Stimulated activated CD4-positive, alpha-beta T cell treated with anti-CD3 and anti-CD28 coated beads, TNF-alpha, amount 100 ng/mL, for 48 hours (primary cell): Measurements from ENCODE around the gene NFS1.
"Not testable (repeated sequence)": the region's sequence is repeated elsewhere in the genome, so short reads cannot be mapped to it uniquely, and the experiment has no call there.

ENCODE experiments used
- DNase-seq, 3 donors: peaks; one replicate each; pipeline ENCODE4 v3.0.0-alpha.2; 2020; ENCODE audit warnings: low read depth in 3 of 3

NFS1 gene

GRCh38 chr20:35729836-35730582 is 30.9 kb upstream of the NFS1 start:
- no peak for DNase-seq

DNA sequence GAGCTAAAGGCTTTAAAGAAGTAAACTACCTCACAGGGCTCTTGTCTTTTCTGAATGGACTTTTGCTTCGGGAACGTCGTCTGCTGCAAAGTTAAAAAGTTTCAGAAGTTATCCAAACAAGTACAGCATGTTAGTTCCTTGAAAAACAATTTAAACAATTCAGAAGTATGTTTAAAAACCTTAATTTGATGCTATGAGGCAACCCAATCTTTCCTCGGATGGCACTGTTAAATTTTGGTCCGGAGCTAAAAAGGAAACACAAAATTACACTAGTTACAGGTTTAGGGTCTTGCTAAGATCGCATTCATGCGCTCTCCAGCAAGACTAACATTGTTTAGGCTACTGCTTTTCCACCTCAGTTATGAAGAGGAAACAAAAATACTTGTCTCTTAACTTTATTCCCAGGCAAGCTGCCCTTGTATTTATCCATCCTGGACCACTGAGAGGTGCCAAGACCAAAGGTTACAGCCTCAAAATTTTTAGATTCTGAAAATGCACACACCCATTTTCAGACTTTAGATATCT is 30.2 kb upstream of the NFS1 start:
- DNase-seq: no peak

DNA sequence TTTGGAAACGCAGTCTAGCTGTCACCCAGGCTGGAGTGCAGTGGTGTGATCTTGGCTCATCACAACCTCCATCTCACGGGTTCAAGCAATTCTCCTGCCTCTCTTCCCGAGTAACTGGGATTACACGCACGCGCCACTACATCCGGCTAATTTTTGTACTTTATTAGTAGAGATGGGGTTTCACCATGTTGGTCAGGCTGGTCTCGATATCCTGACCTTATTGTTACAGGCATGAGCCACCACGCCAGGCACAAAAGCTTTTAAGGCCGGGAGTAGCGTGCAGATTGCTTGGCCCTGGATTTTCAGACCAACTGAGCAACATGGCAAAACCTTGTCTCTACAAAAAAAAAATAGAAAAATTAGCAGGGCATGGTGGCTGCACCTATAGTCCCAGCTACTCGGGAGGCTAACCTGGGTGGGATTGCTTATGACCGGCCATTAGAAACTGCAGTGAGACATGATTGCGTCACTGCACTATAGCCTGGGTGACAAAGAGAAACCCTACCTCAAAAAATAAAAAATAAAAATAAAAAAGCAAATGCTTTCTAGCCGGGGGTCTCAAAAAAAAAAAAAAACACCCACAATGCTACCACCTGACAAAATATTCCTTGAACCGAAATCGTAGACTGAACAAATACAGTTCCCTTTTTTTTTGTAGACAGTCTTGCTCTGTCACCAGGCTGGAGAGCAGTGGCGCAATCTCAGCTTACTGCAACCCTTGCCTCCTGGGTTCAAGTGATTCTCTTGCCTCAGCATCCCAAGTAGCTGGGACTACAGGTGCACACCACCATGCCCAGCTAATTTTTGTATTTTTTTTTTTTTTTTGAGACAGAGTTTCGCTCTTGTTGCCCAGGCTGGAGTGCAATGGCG is 27.9 kb upstream of the NFS1 start:
- DNase-seq: no peak

DNA sequence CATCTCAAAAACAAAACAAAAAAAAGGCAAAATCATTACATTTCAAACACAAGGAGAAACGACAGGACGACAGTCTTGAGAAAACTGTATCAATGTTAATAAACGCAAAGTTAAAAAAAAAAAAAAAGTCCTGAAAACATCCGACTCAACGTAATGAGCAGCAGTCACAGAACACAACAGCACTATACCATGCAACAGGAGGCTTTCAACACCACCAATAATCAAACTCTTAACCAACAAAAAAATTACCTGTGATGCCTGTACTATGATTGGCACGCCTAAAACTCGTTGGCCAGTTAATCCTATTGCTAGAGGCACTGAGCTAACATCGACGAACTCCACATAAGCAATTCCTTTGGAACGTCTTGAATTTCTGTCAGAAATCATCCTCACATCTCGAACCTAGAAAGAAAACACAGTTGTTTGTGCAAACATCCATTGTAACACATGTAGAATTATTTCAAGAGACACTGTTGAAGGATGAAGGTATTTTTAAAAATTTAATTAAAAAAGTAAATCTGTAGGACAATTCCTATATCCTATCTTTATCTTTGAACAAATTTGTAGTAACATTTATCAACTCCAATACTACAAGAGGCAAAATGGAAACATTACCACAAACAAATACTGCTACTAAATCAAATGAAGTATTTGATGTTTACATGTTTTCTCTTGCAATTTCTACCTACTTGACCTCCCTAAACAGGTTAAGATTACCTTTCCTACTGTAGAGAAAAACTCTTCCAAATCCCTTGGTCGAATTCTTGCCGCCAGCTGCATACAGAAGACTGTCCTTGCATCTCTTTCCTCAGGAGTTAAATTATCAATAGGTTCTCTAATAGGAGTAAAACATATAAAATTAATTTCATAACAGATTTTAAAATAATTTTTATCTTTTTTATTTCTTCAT is 25.4 kb upstream of the NFS1 start:
- no peak for DNase-seq

DNA sequence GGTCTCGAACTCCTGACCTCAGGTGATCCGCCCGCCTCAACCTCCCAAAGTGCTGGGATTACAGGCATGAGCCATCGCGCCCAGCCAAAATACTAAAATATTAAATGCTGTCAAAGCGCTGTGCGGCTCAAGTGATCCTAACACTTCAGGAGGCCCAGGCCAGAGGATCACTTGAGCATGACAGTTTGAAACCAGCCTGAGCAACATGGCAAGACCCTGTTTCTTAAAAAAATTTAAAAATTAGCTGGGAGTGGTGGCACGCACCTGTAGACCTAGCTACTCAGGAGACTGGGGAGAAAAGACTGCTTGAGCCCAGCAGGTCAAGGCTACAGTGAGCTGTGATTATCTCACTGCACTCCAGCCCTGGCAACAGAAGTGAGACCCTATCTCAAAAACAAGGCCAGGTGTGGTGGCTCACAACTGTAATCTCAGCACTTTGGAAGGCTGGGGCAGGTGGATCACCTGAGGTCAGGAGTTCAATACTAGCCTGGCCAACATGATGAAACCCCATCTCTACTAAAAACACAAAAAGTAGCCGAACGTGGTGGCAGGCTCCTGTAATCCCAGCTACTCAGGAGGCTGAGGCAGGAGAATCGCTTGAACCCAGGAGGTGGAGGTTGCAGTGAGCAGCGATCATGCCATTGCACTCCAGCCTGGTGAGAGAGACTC is 24.6 kb upstream of the NFS1 start:
- not testable (repeated sequence) for DNase-seq

DNA sequence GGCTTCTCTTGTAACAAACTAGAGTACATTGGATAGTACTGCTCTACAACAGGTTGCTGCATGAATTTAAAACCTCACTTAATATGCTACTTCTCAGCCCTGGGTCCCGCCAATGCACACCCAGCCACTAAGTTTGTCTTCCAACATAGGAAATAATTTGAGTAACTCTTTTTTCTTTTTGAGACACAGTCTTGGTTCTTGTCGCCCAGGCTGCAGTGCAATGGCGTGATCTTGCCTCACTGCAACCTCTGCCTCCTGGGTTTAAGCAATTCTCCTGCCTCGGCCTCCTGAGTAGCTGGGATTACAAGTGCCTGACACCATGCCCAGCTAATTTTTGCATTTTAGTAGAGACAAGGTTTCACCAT is 24.1 kb upstream of the NFS1 start:
- not testable (repeated sequence) for DNase-seq

DNA sequence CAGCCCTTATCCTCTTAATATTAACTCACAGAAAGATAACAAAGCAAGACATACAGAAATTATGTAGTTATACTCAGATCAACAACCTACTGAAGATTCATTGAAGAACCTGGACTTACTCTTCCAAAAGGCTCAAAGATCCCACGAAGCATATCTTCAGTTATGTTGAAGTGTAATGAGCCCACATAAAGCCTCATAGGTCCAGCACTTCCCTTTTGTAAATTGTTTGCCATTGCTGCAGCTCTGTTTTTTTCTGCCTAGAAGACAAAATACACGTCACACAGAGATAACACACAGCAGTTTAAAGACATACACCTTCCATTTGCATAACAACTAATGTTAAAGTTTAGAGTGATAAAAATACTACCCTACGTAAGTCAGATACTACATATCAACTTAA is 22.5 kb upstream of the NFS1 start:
- no peak for DNase-seq

DNA sequence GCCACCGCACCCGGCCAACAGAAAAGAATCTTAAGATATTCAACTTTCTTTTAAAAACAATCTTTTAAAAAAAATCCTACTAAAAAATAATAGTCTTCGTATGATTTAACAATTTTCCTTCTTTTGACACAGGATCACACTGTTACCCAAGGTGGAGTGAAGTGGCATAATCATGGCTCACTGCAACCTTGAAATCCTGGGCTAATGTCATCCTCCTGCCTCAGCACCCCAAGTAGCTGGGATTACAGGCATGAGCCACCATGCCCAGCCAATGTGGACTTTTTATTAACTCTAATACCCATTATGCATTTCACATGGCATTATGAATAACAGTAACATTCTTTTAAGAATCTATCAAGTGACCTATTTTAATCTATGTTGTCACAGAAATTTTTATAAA is 22.1 kb upstream of the NFS1 start:
- no peak for DNase-seq

DNA sequence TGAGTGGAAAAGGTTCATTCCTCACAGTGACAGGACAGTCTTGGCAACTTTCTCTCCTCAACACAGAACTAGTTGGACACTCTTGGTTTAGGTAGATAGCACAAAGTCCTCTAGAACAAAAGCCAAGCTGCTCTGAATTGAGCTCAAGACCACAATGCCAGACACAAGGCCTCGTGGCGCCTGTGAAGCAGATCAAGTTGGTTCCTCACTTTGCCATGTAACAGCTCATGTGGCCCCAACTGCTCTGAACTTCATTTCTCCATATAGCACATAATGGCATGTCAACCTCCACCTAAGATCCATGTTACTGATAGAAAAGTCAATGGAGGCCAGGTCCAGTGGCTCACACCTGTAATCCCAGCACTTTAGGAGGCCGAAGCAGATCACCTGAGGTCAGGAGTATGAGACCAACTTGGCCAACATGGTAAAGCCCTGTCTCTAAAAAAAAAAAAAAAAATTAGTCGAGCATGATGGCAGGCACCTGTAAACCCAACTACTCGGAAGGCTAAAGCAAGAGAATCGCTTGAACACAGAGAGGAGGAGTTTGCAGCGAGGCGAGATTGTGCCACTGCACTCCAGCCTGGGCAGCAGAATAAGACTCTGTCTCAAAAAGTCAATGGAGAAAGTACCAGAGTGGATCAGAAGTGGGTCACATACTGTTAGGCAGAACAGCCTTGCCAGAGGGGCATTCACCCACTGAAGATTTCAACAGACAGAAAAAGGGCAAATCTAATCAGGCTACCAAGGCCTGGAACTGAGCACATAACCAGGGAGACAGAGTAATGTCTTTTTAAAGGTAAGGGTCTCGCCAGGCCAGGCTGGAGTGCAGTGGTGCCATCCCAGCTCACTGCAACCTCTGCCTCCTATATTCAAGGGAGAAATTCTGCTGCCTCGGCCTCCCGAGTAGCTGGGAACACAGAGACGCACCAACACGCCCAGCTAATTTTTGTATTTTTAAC is 21.3 kb upstream of the NFS1 start:
- no peak for DNase-seq

GRCh38 chr20:35719717-35720116 is 20.6 kb upstream of the NFS1 start:
- no peak for DNase-seq

- DNase-seq: no peak
Observed at GRCh38 chr20:35718972-35719635, 20.0 kb upstream of the NFS1 start.

GRCh38 chr20:35718321-35718720 is 19.2 kb upstream of the NFS1 start:
- not testable (repeated sequence) for DNase-seq

DNA sequence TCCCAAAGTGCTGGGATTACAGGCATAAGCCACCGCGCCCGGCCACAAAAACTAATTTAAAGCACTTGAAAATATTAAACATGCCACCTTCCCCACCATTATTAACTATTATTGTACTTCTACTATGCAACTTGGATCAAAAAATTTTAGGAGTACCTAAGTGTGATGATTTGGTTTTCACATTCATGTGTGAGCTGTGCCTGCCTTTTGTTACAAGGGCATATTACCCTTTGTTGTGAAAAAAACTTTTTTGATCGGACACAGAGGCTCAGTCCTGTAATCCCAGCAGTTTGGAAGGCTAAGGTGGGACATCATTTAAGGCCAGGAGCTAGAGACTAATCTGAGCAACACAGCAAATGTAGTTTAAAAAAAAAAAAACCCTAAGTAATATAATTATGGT is 17.2 kb upstream of the NFS1 start:
- no peak for DNase-seq

- DNase-seq: no peak
Observed at GRCh38 chr20:35715652-35716051, 16.5 kb upstream of the NFS1 start.

DNA sequence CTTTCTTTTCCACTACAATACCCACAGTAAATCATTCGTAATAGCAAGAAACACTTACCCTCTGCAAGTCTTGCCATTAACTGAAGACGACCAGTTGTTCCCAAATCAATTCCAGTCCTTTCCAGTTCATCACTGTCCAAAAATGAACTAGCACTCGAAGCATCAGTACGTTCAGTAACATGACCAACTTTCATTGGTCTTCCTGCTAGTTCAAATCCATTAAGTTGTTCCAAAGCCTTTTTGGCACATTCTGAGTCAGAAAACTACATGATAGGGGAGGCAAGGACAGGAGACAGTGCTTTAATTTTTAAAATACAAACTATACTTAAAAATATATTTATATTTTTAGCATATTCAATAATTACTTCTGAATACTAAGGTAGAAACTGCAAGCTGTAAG is 15.0 kb upstream of the NFS1 start:
- no peak for DNase-seq

DNA sequence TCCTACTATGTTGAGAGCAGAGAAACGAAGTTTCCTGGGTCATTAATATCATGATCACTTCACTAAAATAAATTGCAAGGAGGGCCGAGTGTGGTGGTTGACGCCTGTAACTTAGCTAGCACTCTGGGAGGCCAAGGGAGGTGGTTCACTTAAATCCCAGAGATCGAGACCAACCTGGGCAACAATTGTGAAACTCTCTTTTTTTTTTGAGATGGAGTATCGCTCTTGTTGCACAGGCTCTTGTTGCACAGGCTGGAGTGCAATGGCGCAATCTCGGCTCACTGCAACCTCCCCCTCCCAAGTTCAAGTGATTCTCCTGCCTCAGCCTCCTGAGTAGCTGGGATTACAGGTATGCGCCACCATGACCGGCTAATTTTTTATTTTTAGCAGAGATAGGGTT is 14.0 kb upstream of the NFS1 start:
- not testable (repeated sequence) for DNase-seq

- DNase-seq: no peak
Observed at GRCh38 chr20:35711588-35712209, 12.5 kb upstream of the NFS1 start.

DNA sequence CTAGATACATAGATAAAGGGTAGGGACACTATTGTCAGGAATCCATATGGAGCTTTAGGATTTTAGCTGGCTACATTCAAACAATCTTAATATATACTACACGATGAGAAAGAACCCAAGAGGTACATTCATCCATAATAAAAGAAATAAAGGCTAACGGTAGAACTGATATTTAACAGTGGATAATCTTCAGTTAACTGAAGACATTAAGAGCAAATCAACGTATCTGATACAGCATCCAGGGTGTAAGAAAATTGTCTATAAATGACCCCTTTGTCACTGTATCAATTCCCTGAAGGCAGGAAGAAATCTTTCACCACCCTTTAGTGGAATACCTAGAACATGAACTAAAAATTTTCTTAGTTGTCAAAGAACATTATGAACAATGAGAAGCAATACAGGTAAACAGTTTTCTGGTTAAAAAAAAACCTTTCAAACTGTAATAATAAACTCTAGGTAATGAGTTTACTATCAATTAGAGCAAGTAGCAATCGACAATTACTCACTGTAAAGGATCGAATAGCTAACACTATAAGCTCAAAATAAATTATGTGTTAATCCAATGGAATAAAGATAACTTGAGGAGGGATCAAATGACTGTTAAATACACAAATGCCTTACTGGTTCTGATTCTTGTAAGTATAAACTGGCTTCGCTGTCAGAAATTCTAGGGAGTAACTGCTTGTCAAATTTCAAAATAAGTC is 11.9 kb upstream of the NFS1 start:
- DNase-seq: no peak

DNA sequence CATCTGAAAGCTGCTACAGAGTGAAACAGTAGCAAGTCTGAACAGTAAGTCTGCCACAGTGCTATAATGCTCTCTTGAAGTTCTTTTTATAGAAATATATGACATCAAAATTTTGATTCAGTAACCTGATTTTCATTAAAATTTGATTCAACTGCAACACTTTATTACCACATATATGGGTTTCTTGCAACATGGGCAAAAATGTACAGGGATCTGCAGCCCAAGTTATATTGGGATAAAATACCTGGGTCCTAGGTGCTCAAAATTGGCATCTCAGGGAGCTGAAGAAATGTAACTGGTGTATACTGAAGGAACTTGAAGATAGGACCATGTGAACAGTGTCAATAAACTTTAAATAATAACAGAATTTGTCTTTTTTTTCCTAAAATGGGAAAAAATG is 10.9 kb upstream of the NFS1 start:
- no peak for DNase-seq
